Endothelial cell of umbilical vein (primary cell): Measurements from ENCODE around the gene WIPF3. TPM values are rescaled to one million over a fixed set of nuclear protein-coding genes. Genes with fewer than 3 reads are reported as not detected.
A peak's percentile ranks its signal among the peaks of the same experiment; 100 is the strongest.

Source experiments
- BruUV-seq: library from RNA; stranded (reverse); fragments of 400-500 nt; replicated peaks from 2 replicates; lab custom pipeline; 2021; lab: Mats Ljungman, UMichigan
- CTCF ChIA-PET: fragments of 300-600, 350-600 bp; sonication (Branson Sonifier 250); formaldehyde crosslinking; loops from one replicate; lab custom pipeline; 2021; ENCODE audit warnings: antibody characterized with exemption, inconsistent platforms; lab: Charles Lee
- POLR2A ChIA-PET: fragments of 300-600, 350-600 bp; sonication (Branson Sonifier 250); formaldehyde crosslinking; loops from one replicate; lab custom pipeline; 2021; ENCODE audit warnings: antibody characterized with exemption, inconsistent platforms; lab: Charles Lee
- DNase-seq: peaks from one replicate; pipeline ENCODE4 v3.0.0-alpha.2; 2011; ENCODE audit warnings: low read depth, low spot score
- FAIRE-seq: peaks from 2 replicates; lab custom pipeline; 2011; peaks lifted over from hg19 to GRCh38; lab: Jason Lieb, UNC
- H2AFZ ChIP-seq: 2 replicates; pipeline ENCODE4 v1.6.0; 2012; ENCODE audit warnings: low read depth, low read length, control low read depth, inconsistent platforms
- H3K27ac ChIP-seq: 2 replicates; pipeline ENCODE4 v1.5.1; 2011; ENCODE audit warnings: low read depth, mild to moderate bottlenecking, control low read depth, low read length, moderate library complexity; ENCODE audit not compliant: insufficient read depth
- H3K27me3 ChIP-seq, 2 experiments: 2 replicates each; pipeline versions ENCODE4 v1.6.0 to v1.6.1; 2011; ENCODE audit warnings: low read length in 2 of 2, mixed read lengths in 1 of 2; ENCODE audit not compliant: control insufficient read depth in 2 of 2, insufficient read depth in 2 of 2
- H3K36me3 ChIP-seq, 2 experiments: 2 replicates in 1 of 2; 3 replicates in 1 of 2; pipeline ENCODE4 v1.5.1; 2011; ENCODE audit warnings: low read length in 2 of 2, mild to moderate bottlenecking in 1 of 2, moderate library complexity in 1 of 2; ENCODE audit not compliant: control insufficient read depth in 2 of 2, insufficient read depth in 2 of 2; ENCODE audit errors: extremely low read depth in 1 of 2
- H3K4me1 ChIP-seq: 3 replicates; pipeline ENCODE4 v1.5.1; 2011; ENCODE audit warnings: mild to moderate bottlenecking, low read length; ENCODE audit not compliant: control insufficient read depth, insufficient read depth; ENCODE audit errors: extremely low read depth
- H3K4me2 ChIP-seq: 2 replicates; pipeline ENCODE4 v1.6.1; 2011; ENCODE audit warnings: low read length, control low read depth, mixed read lengths; ENCODE audit not compliant: insufficient read depth
- H3K4me3 ChIP-seq, 3 experiments: fragments of 200-600 bp in 1 of 3; sonication (generic), shearing (Covaris generic) in 1 of 3; replicated peaks in 1 of 3; 2 replicates each; pipeline ENCODE4 v1.5.1; 2011 to 2016; ENCODE audit warnings: control low read depth in 3 of 3, low read length in 3 of 3, mild to moderate bottlenecking in 2 of 3, inconsistent platforms in 1 of 3, low read depth in 1 of 3, moderate library complexity in 1 of 3; ENCODE audit not compliant: insufficient read depth in 1 of 3
- H3K79me2 ChIP-seq: 2 replicates; pipeline ENCODE4 v1.6.0; 2012; ENCODE audit warnings: low read length, inconsistent platforms; ENCODE audit not compliant: control insufficient read depth, insufficient read depth
- H3K9ac ChIP-seq: replicated peaks from 2 replicates; pipeline ENCODE3; 2011; ENCODE audit warnings: low read length, control low read depth; ENCODE audit not compliant: insufficient read depth; ENCODE audit errors: extremely low read depth
- H3K9me1 ChIP-seq: replicated peaks from 3 replicates; pipeline ENCODE4 v1.6.0; 2011; ENCODE audit warnings: mild to moderate bottlenecking, low read length; ENCODE audit not compliant: control insufficient read depth, insufficient read depth; ENCODE audit errors: extremely low read depth
- H3K9me3 ChIP-seq: replicated peaks from 2 replicates; pipeline ENCODE4 v1.5.1; 2012; ENCODE audit warnings: low read length, inconsistent platforms; ENCODE audit not compliant: control insufficient read depth, insufficient read depth
- H4K20me1 ChIP-seq: replicated peaks from 2 replicates; pipeline ENCODE3; 2011; ENCODE audit warnings: mild to moderate bottlenecking, low read length; ENCODE audit not compliant: control insufficient read depth, insufficient read depth; ENCODE audit errors: extremely low read depth
- EZH2 ChIP-seq: IDR thresholded peaks from 2 replicates; pipeline ENCODE4 v1.6.1; 2012; ENCODE audit warnings: borderline replicate concordance, low read depth, mild to moderate bottlenecking, moderate library complexity, low read length, inconsistent platforms; ENCODE audit not compliant: severe bottlenecking
- FOS ChIP-seq: IDR thresholded peaks from 2 replicates; pipeline ENCODE4 v1.6.1; 2011; ENCODE audit warnings: mild to moderate bottlenecking, low read length, moderate library complexity, borderline replicate concordance; ENCODE audit not compliant: insufficient read depth
- GATA2 ChIP-seq: IDR thresholded peaks from 2 replicates; pipeline ENCODE4 v1.7.0; 2011; ENCODE audit warnings: low read depth, mild to moderate bottlenecking, moderate library complexity, mixed read lengths, low read length; ENCODE audit not compliant: insufficient read length, insufficient read depth
- JUN ChIP-seq: IDR thresholded peaks from 2 replicates; pipeline ENCODE4 v1.6.1; 2011; ENCODE audit warnings: borderline replicate concordance, low read depth; ENCODE audit not compliant: insufficient read length, insufficient read depth
- MYC ChIP-seq: IDR thresholded peaks from one replicate; pipeline ENCODE4 v1.6.1; 2011; ENCODE audit warnings: mild to moderate bottlenecking, low read depth, low read length
- POLR2A ChIP-seq: IDR thresholded peaks from 2 replicates; pipeline ENCODE4 v1.6.1; 2012; ENCODE audit warnings: low read depth, mild to moderate bottlenecking, control low read depth, low read length
- POLR2AphosphoS5 ChIP-seq: IDR thresholded peaks from 2 replicates; pipeline ENCODE4 v1.6.1; 2012; ENCODE audit warnings: low read depth, mild to moderate bottlenecking, control low read depth, low read length, moderate library complexity; ENCODE audit not compliant: insufficient read depth
- dilution Hi-C: fragments of 300-500 bp; cut with MboI; formaldehyde crosslinking; loops from one replicate; pipeline ENCODE4 v1.15.0; 2019; ENCODE audit warnings: low sequenced_read_pairs; ENCODE audit not compliant: extremely low pct_ligation_motif_present
- intact Hi-C: fragments of 100-400 bp; cut with micrococcal nuclease; formaldehyde crosslinking; loops from one replicate; pipeline ENCODE4 v1.10.0; 2022
- polyA plus RNA-seq, 4 experiments: library from polyadenylated mRNA; depleted of rRNA in 3 of 4; stranded (reverse) in 3 of 4; unstranded in 1 of 4; fragments of >200 nt; gene quantifications; 2 replicates each; pipeline versions ENCODE4 v1.2.1 to v1.2.3, GENCODE V29; 2011 to 2012; ENCODE audit warnings: missing spikeins in 1 of 4
- total RNA-seq: library from RNA; stranded (reverse); gene quantifications from 2 replicates; pipeline ENCODE4 v1.2.3, GENCODE V29; 2021
- TF ChIP-seq, protein P1 (sequence below): IDR thresholded peaks from 2 replicates; pipeline ENCODE4 v1.6.1; 2011; ENCODE audit not compliant: insufficient read depth, insufficient read length
- TF ChIP-seq, protein P2 (sequence below), 2 donors: IDR thresholded peaks; 1 replicate in 1 of 2; 2 replicates in 1 of 2; pipeline ENCODE4 v1.5.1; 2011; ENCODE audit warnings: low read length in 2 of 2, mild to moderate bottlenecking in 2 of 2, moderate library complexity in 2 of 2, control low read depth in 1 of 2, inconsistent platforms in 1 of 2, low read depth in 1 of 2; ENCODE audit not compliant: insufficient read depth in 1 of 2; ENCODE audit errors: extremely low read depth in 1 of 2

The WIPF3 gene
- total and polyA plus RNA-seq, 2 donors (not counting 3 experiments of a cell fraction or from before 2014, with no cell fraction given): 0.01 to 0.35 TPM

- ChIA-PET CTCF (interaction anchor here (1.5 kb wide), 1 partner anchor 26 kb away, joined by 3 read pairs; no protein-coding TSS in a partner anchor), POLR2A (interaction anchor here (0.6 kb wide), 1 partner anchor 1038 kb away, joined by 3 read pairs; no protein-coding TSS in a partner anchor)
- DNase-seq: peak; percentile 57
- Histone ChIP-seq H3K27me3 (peaks cover 4 to 8% of the 10 kb centered on the region in 2 experiments), H3K9ac (no peak overlapping the region), H3K9me3 (no peaks in the 10 kb centered on the region), H3K79me2 (no peaks in the 10 kb centered on the region), H3K4me1 (no peaks in the 10 kb centered on the region), H3K36me3 (no peaks in the 10 kb centered on the region), H3K9me1 (no peaks in the 10 kb centered on the region), H3K4me2 (no peak overlapping the region), H2AFZ (no peak overlapping the region), H4K20me1 (no peaks in the 10 kb centered on the region), H3K4me3 (no peak overlapping the region), H3K27ac (no peak overlapping the region)
- FAIRE-seq: peak; percentile 48
- TF ChIP-seq, protein P1, sequence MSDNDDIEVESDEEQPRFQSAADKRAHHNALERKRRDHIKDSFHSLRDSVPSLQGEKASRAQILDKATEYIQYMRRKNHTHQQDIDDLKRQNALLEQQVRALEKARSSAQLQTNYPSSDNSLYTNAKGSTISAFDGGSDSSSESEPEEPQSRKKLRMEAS: no peak
- TF ChIP-seq MYC: no peak
- intact Hi-C loops (no loop called here), dilution Hi-C loops (no loop called here)
- no TSS peak for BruUV-seq
Measured at GRCh38 chr7:29859524-29860185, 53.3 kb downstream of the WIPF3 start.

DNA sequence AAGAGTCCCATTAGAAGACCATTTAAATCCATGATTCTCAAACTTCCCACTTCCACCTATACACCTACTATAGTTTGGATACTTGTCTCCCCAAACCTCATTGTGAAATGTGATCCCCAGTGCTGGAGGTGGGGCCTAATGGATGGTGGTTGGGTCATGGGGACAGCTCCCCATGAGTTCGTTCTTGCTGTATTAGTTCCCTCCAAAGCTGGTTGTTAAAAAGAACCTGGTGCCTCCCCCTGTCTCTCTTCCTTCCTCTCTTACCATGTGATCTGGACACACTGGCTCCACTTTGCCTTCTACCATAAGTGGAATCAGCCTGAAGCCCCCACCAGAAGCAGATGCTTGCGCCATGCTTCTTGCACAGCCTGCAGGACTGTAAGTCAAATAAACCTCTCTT is 53.9 kb downstream of the WIPF3 start:
- dilution Hi-C loops: no loop called here
- intact Hi-C loops: no loop called here
- Histone ChIP-seq H3K4me2 (no peak overlapping the region), H4K20me1 (no peaks in the 10 kb centered on the region), H2AFZ (no peak overlapping the region), H3K9me3 (no peaks in the 10 kb centered on the region), H3K36me3 (no peaks in the 10 kb centered on the region), H3K9ac (no peak overlapping the region), H3K79me2 (no peaks in the 10 kb centered on the region), H3K27me3 (peaks cover 0 to 7% of the 10 kb centered on the region in 2 experiments), H3K9me1 (no peaks in the 10 kb centered on the region), H3K4me3 (no peak overlapping the region), H3K27ac (no peak overlapping the region), H3K4me1 (peaks cover 3% of the 10 kb centered on the region)
- no TSS peak for BruUV-seq
- ChIA-PET CTCF (no interaction called here), POLR2A (no interaction called here)
- DNase-seq (no peak), FAIRE-seq (no peak)
- TF ChIP-seq GATA2: no peak
- no peak for TF ChIP-seq EZH2
- TF ChIP-seq POLR2AphosphoS5: no peak
- TF ChIP-seq POLR2A: no peak
- no peak for TF ChIP-seq FOS
- TF ChIP-seq, protein P1: no peak
- TF ChIP-seq JUN: no peak
- TF ChIP-seq MYC: no peak
- TF ChIP-seq, protein P2, sequence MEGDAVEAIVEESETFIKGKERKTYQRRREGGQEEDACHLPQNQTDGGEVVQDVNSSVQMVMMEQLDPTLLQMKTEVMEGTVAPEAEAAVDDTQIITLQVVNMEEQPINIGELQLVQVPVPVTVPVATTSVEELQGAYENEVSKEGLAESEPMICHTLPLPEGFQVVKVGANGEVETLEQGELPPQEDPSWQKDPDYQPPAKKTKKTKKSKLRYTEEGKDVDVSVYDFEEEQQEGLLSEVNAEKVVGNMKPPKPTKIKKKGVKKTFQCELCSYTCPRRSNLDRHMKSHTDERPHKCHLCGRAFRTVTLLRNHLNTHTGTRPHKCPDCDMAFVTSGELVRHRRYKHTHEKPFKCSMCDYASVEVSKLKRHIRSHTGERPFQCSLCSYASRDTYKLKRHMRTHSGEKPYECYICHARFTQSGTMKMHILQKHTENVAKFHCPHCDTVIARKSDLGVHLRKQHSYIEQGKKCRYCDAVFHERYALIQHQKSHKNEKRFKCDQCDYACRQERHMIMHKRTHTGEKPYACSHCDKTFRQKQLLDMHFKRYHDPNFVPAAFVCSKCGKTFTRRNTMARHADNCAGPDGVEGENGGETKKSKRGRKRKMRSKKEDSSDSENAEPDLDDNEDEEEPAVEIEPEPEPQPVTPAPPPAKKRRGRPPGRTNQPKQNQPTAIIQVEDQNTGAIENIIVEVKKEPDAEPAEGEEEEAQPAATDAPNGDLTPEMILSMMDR (IDR thresholded peaks at IDR 0.05; ENCODE audit: extremely low read depth in 1 of 2, insufficient read depth in 1 of 2, low read depth in 1 of 2, low read length in 2 of 2): no peak
